NB4 (cell line): ENCODE data around the gene CORO1C.

Experiments used
- MYC ChIP-seq: IDR thresholded peaks from 2 replicates; pipeline ENCODE4 v1.6.1; 2011; ENCODE audit warnings: low read depth, low read length
- TF ChIP-seq, protein P1 (sequence below): IDR thresholded peaks from 2 replicates; pipeline ENCODE4 v1.6.1; 2011; ENCODE audit warnings: low read depth, low read length

DNA sequence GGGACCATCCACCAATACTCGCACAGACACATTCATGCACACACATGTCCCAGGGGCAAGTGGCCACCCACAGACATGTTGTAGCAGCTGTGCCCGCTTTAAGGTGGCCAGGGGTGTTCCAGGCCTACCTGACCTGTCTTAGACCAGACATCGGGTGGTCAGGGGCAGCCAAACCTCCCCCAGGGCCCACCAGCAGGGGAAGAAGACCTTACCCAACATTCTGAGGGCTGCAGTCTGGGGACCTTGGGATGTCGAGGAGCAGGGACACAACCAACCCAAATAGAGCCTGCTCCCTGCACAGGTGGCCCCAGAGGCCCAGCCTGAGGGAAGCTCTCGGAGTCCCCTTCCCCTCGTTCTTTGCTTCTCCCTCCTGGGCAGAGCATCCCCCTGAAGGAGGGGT, 131.8 kb downstream of the CORO1C start:
- TF ChIP-seq, protein P1, sequence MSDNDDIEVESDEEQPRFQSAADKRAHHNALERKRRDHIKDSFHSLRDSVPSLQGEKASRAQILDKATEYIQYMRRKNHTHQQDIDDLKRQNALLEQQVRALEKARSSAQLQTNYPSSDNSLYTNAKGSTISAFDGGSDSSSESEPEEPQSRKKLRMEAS: no peak
- no peak for TF ChIP-seq MYC
